Choroid plexus epithelial cell (primary cell): ENCODE measurements around the gene EFCAB11.

Source experiments
- DNase-seq: peaks from one replicate; pipeline ENCODE4 v3.0.0-alpha.2; 2010; ENCODE audit warnings: low read depth
- H3K4me3 ChIP-seq: 2 replicates; pipeline ENCODE4 v1.5.1; 2011; ENCODE audit warnings: low read depth, mild to moderate bottlenecking, control low read depth, low read length, moderate library complexity
- CTCF ChIP-seq: conservative IDR thresholded peaks from 2 replicates; pipeline ENCODE4 v1.5.1; 2011; ENCODE audit warnings: low read depth, mild to moderate bottlenecking, control low read depth, inconsistent platforms, low read length, moderate library complexity

EFCAB11 gene

GRCh38 chr14:89990218-89990617, 35.7 kb upstream of the EFCAB11 start:
- no peak overlapping the region for H3K4me3 ChIP-seq
- no peak for TF ChIP-seq CTCF
- no peak for DNase-seq

- TF ChIP-seq CTCF, result no peak
- no peak for DNase-seq
- H3K4me3 ChIP-seq, result no peak overlapping the region
Measured at GRCh38 chr14:89988787-89989186, 34.3 kb upstream of the EFCAB11 start.

- DNase-seq, result no peak
- no peak overlapping the region for H3K4me3 ChIP-seq
- TF ChIP-seq CTCF, result no peak
Measured at GRCh38 chr14:89987161-89987475, 32.6 kb upstream of the EFCAB11 start.

- TF ChIP-seq CTCF, result no peak
- H3K4me3 ChIP-seq, result no peak overlapping the region
Measured at GRCh38 chr14:89986462-89987160, 32.1 kb upstream of the EFCAB11 start.

GRCh38 chr14:89983375-89983774, 28.8 kb upstream of the EFCAB11 start:
- no peak overlapping the region for H3K4me3 ChIP-seq
- no peak for TF ChIP-seq CTCF
- no peak for DNase-seq

More at GRCh38 chr14:89986462-89987160, 32.1 kb upstream of the EFCAB11 start:
- DNase-seq, result no peak

- H3K4me3 ChIP-seq, result no peak overlapping the region
- DNase-seq, result no peak
- no peak for TF ChIP-seq CTCF
Measured at GRCh38 chr14:89978656-89979055, 24.1 kb upstream of the EFCAB11 start.

- DNase-seq, result no peak
- no peak overlapping the region for H3K4me3 ChIP-seq
- TF ChIP-seq CTCF, result no peak
Measured at GRCh38 chr14:89977668-89978067, 23.1 kb upstream of the EFCAB11 start.
